HCT116 (cell line): ENCODE results near the gene SKAP1. TPM values are rescaled to one million over a fixed set of nuclear protein-coding genes. Genes with fewer than 3 reads are reported as not detected.

ENCODE experiments used
- ATAC-seq: fragments of 200-7000 bp; cut with Tn5 transposase; 2 replicates; pipeline ENCODE4 v1.9.1; 2020; ENCODE audit warnings: mild to moderate bottlenecking, moderate library complexity
- BruUV-seq: library from RNA; stranded (reverse); fragments of 400-500 nt; replicated peaks from 2 replicates; lab custom pipeline; 2021; lab: Mats Ljungman, UMichigan
- CTCF ChIA-PET: fragments of 300-600 bp; sonication (Branson Sonifier 250); formaldehyde crosslinking; loops from one replicate; lab custom pipeline; 2021; ENCODE audit warnings: antibody characterized with exemption; lab: Charles Lee
- POLR2A ChIA-PET: fragments of 300-600, 350-600 bp; sonication (Branson Sonifier 250); formaldehyde crosslinking; loops from one replicate; lab custom pipeline; 2021; ENCODE audit warnings: antibody characterized with exemption; lab: Charles Lee
- RAD21 ChIA-PET, 2 experiments: fragments of 300-600 bp; sonication (Branson Sonifier 250); formaldehyde crosslinking; loops; one replicate each; lab custom pipeline; 2023; ENCODE audit warnings: low total read pairs in 2 of 2; ENCODE audit not compliant: uncharacterized antibody in 2 of 2, unreplicated experiment in 2 of 2, low non-redundant PET in 1 of 2; lab: Charles Lee
- DNase-seq: peaks from one replicate; pipeline ENCODE4 v3.0.0-alpha.2; 2010; ENCODE audit warnings: low read depth, low spot score
- H2AFZ ChIP-seq: fragments of 200-600 bp; shearing (Covaris generic), sonication (generic); 2 replicates; pipeline ENCODE4 v1.6.1; 2017; ENCODE audit warnings: low read depth, mixed run types, mixed read lengths, antibody characterized with exemption, low read length; ENCODE audit not compliant: poor library complexity, severe bottlenecking
- H3K27ac ChIP-seq: 2 replicates; pipeline ENCODE4 v1.5.1; 2012; ENCODE audit warnings: low read depth, low read length
- H3K27me3 ChIP-seq: fragments of 200-600 bp; sonication (generic); 2 replicates; pipeline ENCODE4 v1.6.1; 2016; ENCODE audit warnings: mixed run types, low read length, mixed read lengths; ENCODE audit not compliant: insufficient read depth
- H3K36me3 ChIP-seq, 2 experiments: fragments of 200-500 bp in 1 of 2; fragments of 200-600 bp in 1 of 2; sonication (Bioruptor generic) in 1 of 2; sonication (generic) in 1 of 2; 2 replicates each; pipeline versions ENCODE4 v1.5.1 to v1.6.1; 2014 to 2016; ENCODE audit warnings: low read length in 2 of 2, inconsistent platforms in 1 of 2, mixed read lengths in 1 of 2, mixed run types in 1 of 2; ENCODE audit not compliant: insufficient read depth in 2 of 2, control insufficient read depth in 1 of 2
- H3K4me1 ChIP-seq, 2 experiments: fragments of 200-600 bp in 1 of 2; sonication (generic) in 1 of 2; 2 replicates each; pipeline versions ENCODE4 v1.5.1 to v1.6.1; 2012 to 2017; ENCODE audit warnings: low read length in 2 of 2, inconsistent platforms in 1 of 2, mild to moderate bottlenecking in 1 of 2, mixed read lengths in 1 of 2, mixed run types in 1 of 2, moderate library complexity in 1 of 2; ENCODE audit not compliant: insufficient read depth in 2 of 2, control insufficient read depth in 1 of 2
- H3K4me2 ChIP-seq: fragments of 200-600 bp; sonication (generic); 2 replicates; pipeline ENCODE4 v1.6.1; 2017; ENCODE audit warnings: mixed run types, low read length, mixed read lengths
- H3K4me3 ChIP-seq, 2 experiments: fragments of 200-600 bp in 1 of 2; sonication (generic) in 1 of 2; replicated peaks in 1 of 2; 2 replicates each; pipeline ENCODE4 v1.5.1; 2011 to 2016; ENCODE audit warnings: low read length in 2 of 2, control low read depth in 1 of 2, low read depth in 1 of 2, mild to moderate bottlenecking in 1 of 2, mixed read lengths in 1 of 2, mixed run types in 1 of 2
- H3K79me2 ChIP-seq: fragments of 200-600 bp; sonication (generic); 2 replicates; pipeline ENCODE4 v1.6.1; 2017; ENCODE audit warnings: mild to moderate bottlenecking, mixed run types, low read length, moderate library complexity, mixed read lengths; ENCODE audit not compliant: insufficient read depth
- H3K9ac ChIP-seq: fragments of 200-600 bp; sonication (generic); 2 replicates; pipeline ENCODE4 v1.6.1; 2016; ENCODE audit warnings: low read length, mixed read lengths
- H3K9me2 ChIP-seq: fragments of 200-600 bp; sonication (generic), shearing (Covaris generic); 2 replicates; pipeline ENCODE4 v1.6.1; 2017; ENCODE audit warnings: mixed run types, mild to moderate bottlenecking, moderate library complexity; ENCODE audit not compliant: insufficient read depth
- H3K9me3 ChIP-seq, 2 experiments: fragments of 200-500 bp in 1 of 2; fragments of 200-600 bp in 1 of 2; sonication (Bioruptor generic) in 1 of 2; sonication (generic) in 1 of 2; 2 replicates each; pipeline ENCODE4 v1.6.1; 2014 to 2017; ENCODE audit warnings: low read length in 2 of 2, mixed read lengths in 2 of 2, inconsistent platforms in 1 of 2, low read depth in 1 of 2, mild to moderate bottlenecking in 1 of 2, mixed run types in 1 of 2, moderate library complexity in 1 of 2; ENCODE audit not compliant: control insufficient read depth in 1 of 2, insufficient read depth in 1 of 2
- H4K20me1 ChIP-seq: fragments of 200-600 bp; sonication (generic), shearing (Covaris generic); 2 replicates; pipeline ENCODE4 v1.6.1; 2017; ENCODE audit warnings: mixed run types, mild to moderate bottlenecking, moderate library complexity; ENCODE audit not compliant: insufficient read depth
- ATF3 ChIP-seq: IDR thresholded peaks from 2 replicates; pipeline ENCODE4 v1.6.1; 2012
- CBX3 ChIP-seq: IDR thresholded peaks from 2 replicates; pipeline ENCODE4 v1.6.1; 2012; ENCODE audit warnings: low read depth
- CEBPB ChIP-seq: IDR thresholded peaks from 2 replicates; pipeline ENCODE4 v1.6.1; 2012; ENCODE audit warnings: low read depth
- EGR1 ChIP-seq: IDR thresholded peaks from 2 replicates; pipeline ENCODE4 v1.6.1; 2012; ENCODE audit warnings: low read depth
- EZH2 ChIP-seq: fragments of 200-600 bp; sonication (generic); IDR thresholded peaks from 2 replicates; pipeline ENCODE4 v1.6.1; 2017; ENCODE audit warnings: antibody characterized with exemption, mixed run types
- EZH2phosphoT487 ChIP-seq: fragments of 200-600 bp; IDR thresholded peaks from 2 replicates; pipeline ENCODE4 v1.6.1; 2018; ENCODE audit warnings: antibody characterized with exemption, borderline replicate concordance
- FOSL1 ChIP-seq: IDR thresholded peaks from 2 replicates; pipeline ENCODE4 v1.6.1; 2012; ENCODE audit warnings: low read depth
- JUND ChIP-seq: IDR thresholded peaks from 2 replicates; pipeline ENCODE4 v1.6.1; 2012
- POLR2A ChIP-seq: IDR thresholded peaks from 2 replicates; pipeline ENCODE4 v1.7.0; 2011; ENCODE audit warnings: borderline replicate concordance; ENCODE audit not compliant: insufficient read depth, insufficient read length; ENCODE audit errors: extremely low read depth
- RAD21 ChIP-seq: IDR thresholded peaks from 2 replicates; pipeline ENCODE4 v1.6.1; 2012; ENCODE audit warnings: low read depth, mild to moderate bottlenecking
- REST ChIP-seq: IDR thresholded peaks from 2 replicates; pipeline ENCODE4 v1.6.1; 2012; ENCODE audit warnings: low read depth
- SIN3A ChIP-seq: IDR thresholded peaks from 2 replicates; pipeline ENCODE4 v1.6.1; 2012; ENCODE audit warnings: low read depth
- SP1 ChIP-seq: IDR thresholded peaks from 2 replicates; pipeline ENCODE4 v1.6.1; 2012; ENCODE audit warnings: low read depth
- SRF ChIP-seq: IDR thresholded peaks from 2 replicates; pipeline ENCODE4 v1.6.1; 2012; ENCODE audit warnings: low read depth
- TCF7L2 ChIP-seq: IDR thresholded peaks from 2 replicates; pipeline ENCODE4 v1.7.0; 2011; ENCODE audit warnings: borderline replicate concordance, inconsistent platforms; ENCODE audit not compliant: insufficient read depth, insufficient read length; ENCODE audit errors: extremely low read depth
- YY1 ChIP-seq: IDR thresholded peaks from 2 replicates; pipeline ENCODE4 v1.6.1; 2011; ENCODE audit warnings: low read length, low read depth, moderate library complexity, mild to moderate bottlenecking; ENCODE audit not compliant: insufficient replicate concordance; ENCODE audit errors: extremely low read depth
- ZBTB33 ChIP-seq: IDR thresholded peaks from 2 replicates; pipeline ENCODE4 v1.6.1; 2011; ENCODE audit warnings: mild to moderate bottlenecking, low read length, moderate library complexity; ENCODE audit not compliant: insufficient replicate concordance; ENCODE audit errors: extremely low read depth
- ZNF274 ChIP-seq: fragments of 200-500 bp; sonication (Bioruptor generic); IDR thresholded peaks from 2 replicates; pipeline ENCODE4 v1.6.1; 2014; ENCODE audit warnings: mild to moderate bottlenecking, low read depth, low read length, inconsistent platforms
- intact Hi-C: fragments of 100-400 bp; cut with micrococcal nuclease; formaldehyde crosslinking; loops from 2 replicates; pipeline ENCODE4 v1.10.0; 2022
- total RNA-seq: library from RNA; stranded (reverse); gene quantifications from one replicate; pipeline ENCODE4 v1.2.1, GENCODE V29; 2021; ENCODE audit not compliant: unreplicated experiment

Gene SKAP1
- total RNA-seq, 1 experiment from 2014 or later = 12.4 TPM

- BruUV-seq = no TSS peak
- ChIA-PET RAD21 (no interaction called here), CTCF (interaction anchor here (1.0 to 22.1 kb wide), 4 partner anchors 10 to 31 kb away, joined by 3 to 336 read pairs (median 6); no protein-coding TSS in a partner anchor), POLR2A (interaction anchor here (0.8 to 1.7 kb wide), 3 partner anchors 8 to 19 kb away, joined by 3 to 5 read pairs (median 4); no protein-coding TSS in a partner anchor)
- Histone ChIP-seq H3K27ac (peak overlapping the region; percentile 75), H3K9me2 (no peaks in the 10 kb centered on the region), H3K9ac (peak overlapping the region; percentile 23; the same call in 1 of the 2 replicates), H3K36me3 (no peaks in the 10 kb centered on the region), H3K4me3 (no peak overlapping the region), H3K9me3 (no peaks in the 10 kb centered on the region), H4K20me1 (no peaks in the 10 kb centered on the region), H3K79me2 (no peaks in the 10 kb centered on the region; the same call in 1 of the 2 replicates), H3K27me3 (no peaks in the 10 kb centered on the region), H2AFZ (peak overlapping the region; percentile 39), H3K4me1 (peaks cover 43 to 66% of the 10 kb centered on the region in 2 experiments), H3K4me2 (peak overlapping the region; percentile 35)
- ATAC-seq (peak; percentile 21; the same call in 1 of the 2 replicates), DNase-seq (no peak)
- TF ChIP-seq REST (no peak), TCF7L2 (no peak), POLR2A (no peak), ATF3 (no peak), CEBPB (no peak), YY1 (no peak), SP1 (no peak; the same call in 1 of the 2 replicates), SIN3A (no peak), CBX3 (no peak; the same call in 1 of the 2 replicates), EGR1 (no peak), RAD21 (no peak), SRF (no peak), ZNF274 (no peak), ZBTB33 (no peak), FOSL1 (no peak), JUND (no peak), EZH2 (no peak), EZH2phosphoT487 (no peak)
- intact Hi-C loops = no loop called here
Observed at GRCh38 chr17:48247038-48247437, 183.0 kb downstream of the SKAP1 start.
